Aorta (tissue), 5 donors: Measurements from ENCODE around the gene TRIM68. TPM values are rescaled to one million over a fixed set of nuclear protein-coding genes. Genes with fewer than 3 reads are reported as not detected.

Source experiments
- ATAC-seq: fragments of 200-7000 bp; cut with Tn5 transposase; one replicate; pipeline ENCODE4 v1.9.1; 2022; ENCODE audit warnings: moderate library complexity; ENCODE audit not compliant: low FRiP score
- DNase-seq, 2 donors: peaks; one replicate each; pipeline ENCODE4 v3.0.0-alpha.2; 2020
- H3K27ac ChIP-seq, 2 donors: one replicate each; pipeline ENCODE4 v1.5.1; 2013; ENCODE audit warnings: low read length in 2 of 2, mild to moderate bottlenecking in 2 of 2, moderate library complexity in 2 of 2, control low read depth in 1 of 2, inconsistent platforms in 1 of 2, low read depth in 1 of 2
- H3K27me3 ChIP-seq, 2 donors: one replicate each; pipeline ENCODE4 v1.6.1; 2013; ENCODE audit warnings: control low read depth in 1 of 2, low read length in 1 of 2, mild to moderate bottlenecking in 1 of 2, moderate library complexity in 1 of 2; ENCODE audit not compliant: insufficient read depth in 2 of 2, control insufficient read depth in 1 of 2
- H3K36me3 ChIP-seq, 2 donors: one replicate each; pipeline ENCODE4 v1.6.1; 2013; ENCODE audit warnings: control low read depth in 1 of 2, low read length in 1 of 2, mild to moderate bottlenecking in 1 of 2; ENCODE audit not compliant: insufficient read depth in 2 of 2, control insufficient read depth in 1 of 2
- H3K4me1 ChIP-seq, 2 donors: one replicate each; pipeline ENCODE4 v1.6.1; 2013; ENCODE audit warnings: low read length in 2 of 2, control low read depth in 1 of 2, mild to moderate bottlenecking in 1 of 2, moderate library complexity in 1 of 2; ENCODE audit not compliant: insufficient read depth in 2 of 2, control insufficient read depth in 1 of 2
- H3K4me3 ChIP-seq, 2 donors: one replicate each; pipeline ENCODE4 v1.5.1; 2013; ENCODE audit warnings: low read length in 2 of 2, control low read depth in 1 of 2, mild to moderate bottlenecking in 1 of 2
- H3K9me3 ChIP-seq: one replicate; pipeline ENCODE4 v1.6.1; 2013; ENCODE audit warnings: mild to moderate bottlenecking, low read length; ENCODE audit not compliant: control insufficient read depth
- WGBS, 2 donors: extraction: QIAGEN DNeasy Blood & Tissue Kit; methylation state at CpG; one replicate each; pipeline ENCODE4 v1.1.7; 2013; 5-methylcytosine and 5-hydroxymethylcytosine counted together
- intact Hi-C, 2 donors: fragments of 100-400 bp; cut with DNase I; formaldehyde crosslinking; loops; one replicate each; pipeline versions ENCODE4 v1.14.2 to v1.15.0; 2022
- polyA plus RNA-seq, 2 donors: library from polyadenylated mRNA; stranded (reverse); fragments of 200-250 nt; gene quantifications; one replicate each; pipeline ENCODE4 v1.2.3, GENCODE V29; 2013
- total RNA-seq, 2 donors: library from RNA; stranded (reverse); fragmentation: NEBNext Ultra II Directional; extraction: Animal tissue kit (Norgen Biotek cat#: 25700); gene quantifications; one replicate each; pipeline ENCODE4 v1.2.1, GENCODE V29; 2021
- donor health status: healthy with polysubstance abuse.
- donor health status: Bipolar disorder and iron deficiency.
- donor health status: DM: no; HTN: no; CAD: no.
- donor health status: DM: no; HTN: no; CAD: no.
- donor health status: DM: yes; HTN: yes; CAD: no.

Gene TRIM68
- total and polyA plus RNA-seq, 4 donors, result 3.9 to 14.5 (median 5.9) TPM

DNA sequence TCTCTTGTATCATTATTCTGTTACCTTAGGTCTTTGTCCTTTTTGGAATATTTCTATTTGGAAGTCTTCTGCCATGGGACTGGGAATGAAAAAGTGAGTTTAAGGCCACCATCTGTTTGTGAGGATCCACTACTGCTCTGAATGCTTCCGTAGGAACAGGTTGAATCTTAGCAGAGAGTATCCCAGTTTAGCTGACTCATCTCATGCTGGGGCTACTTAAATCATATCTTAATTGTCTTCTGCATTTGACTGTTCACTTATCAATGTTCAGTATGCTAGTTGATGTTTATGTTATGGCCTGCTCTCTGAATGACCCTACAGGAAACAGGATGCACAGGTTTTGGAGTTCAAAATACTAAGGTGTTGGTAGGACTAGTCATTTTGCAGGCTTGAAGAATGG lies 27.9 kb downstream of the TRIM68 start:
- no peaks in the 10 kb centered on the region for H3K4me1 ChIP-seq
- intact Hi-C loops, result no loop called here
- no peaks in the 10 kb centered on the region for H3K9me3 ChIP-seq
- ATAC-seq, result no peak
- H3K36me3 ChIP-seq, result no peaks in the 10 kb centered on the region
- no peak overlapping the region for H3K27ac ChIP-seq
- H3K4me3 ChIP-seq, result no peak overlapping the region
- DNase-seq, result no peak
- no peaks in the 10 kb centered on the region for H3K27me3 ChIP-seq
- 80 to 81% methylated on average over 1 of the region's 1 CpG for WGBS, 2 donors

DNA sequence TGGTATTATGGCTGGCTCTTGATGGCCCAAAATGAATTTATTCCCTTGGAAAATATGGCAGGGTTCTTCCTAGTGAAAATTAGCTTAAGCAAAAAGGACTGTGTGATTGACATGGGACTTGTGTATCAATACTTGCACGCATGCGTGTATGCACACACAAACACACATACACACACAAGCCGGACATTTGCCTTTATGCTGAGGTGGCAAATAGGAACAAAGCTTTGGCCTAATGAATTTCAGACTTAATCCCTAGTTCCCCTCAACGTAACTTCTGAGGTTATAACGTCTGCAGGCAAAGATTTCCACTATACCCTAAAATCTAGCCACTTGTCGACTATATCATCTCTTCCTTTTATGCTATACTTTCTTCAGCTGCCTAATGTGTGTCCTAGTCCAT lies 29.4 kb downstream of the TRIM68 start:
- ATAC-seq (no peak), DNase-seq (no peak)
- WGBS, 2 donors, result 35 to 55% methylated on average over 6 of the region's 6 CpGs
- Histone ChIP-seq H3K27ac (no peak overlapping the region), H3K4me3 (no peak overlapping the region), H3K9me3 (no peaks in the 10 kb centered on the region), H3K27me3 (no peaks in the 10 kb centered on the region), H3K4me1 (no peaks in the 10 kb centered on the region), H3K36me3 (no peaks in the 10 kb centered on the region)
- intact Hi-C loops, result no loop called here

DNA sequence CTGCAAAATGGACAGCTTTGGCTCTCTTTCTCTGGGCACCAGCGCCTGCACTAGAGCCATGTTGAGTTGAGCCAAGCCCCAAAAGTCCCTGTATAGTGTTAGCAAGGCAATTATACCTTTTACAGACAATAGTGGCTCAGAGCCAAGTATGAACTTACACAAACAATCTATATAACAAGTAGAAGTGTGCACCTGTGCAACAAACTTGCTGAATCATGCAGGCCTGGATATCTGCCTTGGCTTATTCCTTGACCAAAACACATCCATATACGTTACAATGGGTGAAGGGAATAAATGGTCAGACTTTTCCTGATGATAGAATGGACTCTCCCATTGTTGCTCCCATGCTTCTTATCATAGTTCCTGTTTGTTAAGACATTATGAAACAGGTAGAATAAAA lies 30.3 kb downstream of the TRIM68 start:
- Histone ChIP-seq H3K36me3 (no peaks in the 10 kb centered on the region), H3K9me3 (no peaks in the 10 kb centered on the region), H3K27me3 (no peaks in the 10 kb centered on the region), H3K4me3 (no peak overlapping the region), H3K27ac (no peak overlapping the region), H3K4me1 (no peaks in the 10 kb centered on the region)
- 75 to 85% methylated on average over 2 of the region's 2 CpGs for WGBS, 2 donors
- DNase-seq (no peak), ATAC-seq (no peak)
- intact Hi-C loops, result no loop called here

DNA sequence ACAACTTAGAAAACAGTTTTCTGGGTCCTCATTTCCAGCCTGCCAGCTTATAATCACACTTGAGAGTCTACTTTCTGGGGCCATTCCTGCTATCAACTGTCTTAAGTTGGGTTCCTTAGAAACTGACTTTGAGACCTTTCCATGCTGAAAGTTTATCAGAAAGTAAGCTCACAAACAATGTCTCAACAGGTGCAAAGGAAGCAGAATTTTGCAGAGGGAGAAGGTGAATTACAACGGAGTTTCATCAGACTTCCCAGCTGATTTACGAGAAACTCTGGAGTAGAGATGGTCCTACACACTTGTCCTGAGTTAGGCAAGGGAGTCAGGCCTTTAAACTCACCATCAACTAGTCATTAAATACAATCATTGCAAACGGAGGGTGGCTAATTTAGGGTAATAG lies 31.2 kb downstream of the TRIM68 start:
- Histone ChIP-seq H3K27ac (no peak overlapping the region), H3K4me1 (no peaks in the 10 kb centered on the region), H3K36me3 (no peaks in the 10 kb centered on the region), H3K9me3 (no peaks in the 10 kb centered on the region), H3K4me3 (no peak overlapping the region), H3K27me3 (no peaks in the 10 kb centered on the region)
- DNase-seq, result no peak
- 65 to 66% methylated on average over 3 of the region's 3 CpGs for WGBS, 2 donors
- intact Hi-C loops, result no loop called here
- ATAC-seq, result no peak

DNA sequence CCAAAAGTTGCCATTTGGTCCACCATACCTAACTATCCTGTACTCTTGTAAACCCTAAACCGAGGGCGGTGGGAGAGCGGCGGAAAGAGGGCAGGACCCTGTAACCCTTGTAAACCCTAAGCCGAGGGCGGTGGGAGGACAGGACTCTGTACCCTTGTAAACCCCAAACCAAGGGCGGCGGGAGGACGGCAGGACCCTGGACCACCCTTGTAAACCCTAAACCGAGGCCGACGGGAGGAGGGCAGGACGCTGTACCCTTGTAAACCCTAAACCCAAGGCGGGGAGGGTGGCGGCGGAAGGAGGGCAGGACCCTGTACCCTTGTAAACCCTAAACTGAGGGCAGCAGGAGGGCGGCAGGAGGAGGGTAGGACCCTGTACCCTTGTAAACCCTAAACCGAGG lies 39.0 kb downstream of the TRIM68 start:
- 90 to 94% methylated on average over 18 of the region's 18 CpGs for WGBS, 2 donors
- Histone ChIP-seq H3K4me1 (no peaks in the 10 kb centered on the region), H3K4me3 (no peak overlapping the region), H3K9me3 (no peaks in the 10 kb centered on the region), H3K36me3 (no peaks in the 10 kb centered on the region), H3K27ac (no peak overlapping the region), H3K27me3 (no peaks in the 10 kb centered on the region)
- no peak for DNase-seq
- peak; percentile 31 for ATAC-seq
- intact Hi-C loops, result no loop called here

DNA sequence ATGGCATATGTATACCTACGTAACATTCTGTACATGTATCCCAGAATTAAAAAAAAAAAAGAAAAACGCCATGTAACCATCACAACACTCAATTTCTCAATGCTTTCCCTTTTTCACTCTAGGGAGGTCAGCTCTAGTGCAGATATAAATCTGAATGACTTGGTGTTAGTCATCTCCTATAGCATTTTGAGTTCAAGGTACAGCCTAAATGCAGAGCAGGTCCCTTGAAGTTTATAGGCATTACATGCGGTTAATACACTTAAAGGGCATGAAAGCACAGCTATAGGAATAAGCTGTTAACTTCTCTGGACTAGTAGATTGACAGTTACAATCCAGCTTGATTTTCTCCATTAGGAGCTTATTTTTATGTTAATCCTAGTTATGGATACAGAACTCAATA lies 42.7 kb downstream of the TRIM68 start:
- Histone ChIP-seq H3K27ac (no peak overlapping the region), H3K36me3 (no peaks in the 10 kb centered on the region), H3K4me1 (no peaks in the 10 kb centered on the region), H3K27me3 (no peaks in the 10 kb centered on the region), H3K9me3 (no peaks in the 10 kb centered on the region), H3K4me3 (no peak overlapping the region)
- 83 to 95% methylated on average over 2 to 3 of the region's 3 CpGs for WGBS, 2 donors
- no peak for DNase-seq
- no peak for ATAC-seq
- intact Hi-C loops, result no loop called here

DNA sequence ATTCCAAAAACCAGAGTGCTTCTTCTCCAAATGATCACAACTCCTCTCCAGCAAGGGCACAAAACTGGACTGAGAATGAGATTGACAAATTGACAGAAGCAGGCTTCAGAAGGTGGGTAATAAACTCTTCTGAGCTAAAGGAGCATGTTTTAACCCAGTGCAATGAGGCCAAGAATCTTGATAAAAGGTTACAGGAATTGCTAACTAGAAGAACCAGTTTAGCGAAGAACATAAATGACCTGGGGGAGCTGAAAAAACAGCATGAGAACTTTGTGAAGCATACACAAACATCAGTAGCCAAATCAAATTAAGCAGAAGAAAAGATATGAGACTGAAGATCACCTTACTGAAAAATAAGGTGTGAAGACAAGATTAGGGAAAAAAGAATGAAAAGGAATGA lies 47.6 kb downstream of the TRIM68 start:
- Histone ChIP-seq H3K4me3 (no peak overlapping the region), H3K27me3 (no peaks in the 10 kb centered on the region), H3K9me3 (no peaks in the 10 kb centered on the region), H3K27ac (no peak overlapping the region), H3K36me3 (no peaks in the 10 kb centered on the region), H3K4me1 (no peaks in the 10 kb centered on the region)
- WGBS, 2 donors, result 94 to 95% methylated on average over 1 of the region's 1 CpG
- intact Hi-C loops, result no loop called here
- ATAC-seq (no peak), DNase-seq (no peak)

DNA sequence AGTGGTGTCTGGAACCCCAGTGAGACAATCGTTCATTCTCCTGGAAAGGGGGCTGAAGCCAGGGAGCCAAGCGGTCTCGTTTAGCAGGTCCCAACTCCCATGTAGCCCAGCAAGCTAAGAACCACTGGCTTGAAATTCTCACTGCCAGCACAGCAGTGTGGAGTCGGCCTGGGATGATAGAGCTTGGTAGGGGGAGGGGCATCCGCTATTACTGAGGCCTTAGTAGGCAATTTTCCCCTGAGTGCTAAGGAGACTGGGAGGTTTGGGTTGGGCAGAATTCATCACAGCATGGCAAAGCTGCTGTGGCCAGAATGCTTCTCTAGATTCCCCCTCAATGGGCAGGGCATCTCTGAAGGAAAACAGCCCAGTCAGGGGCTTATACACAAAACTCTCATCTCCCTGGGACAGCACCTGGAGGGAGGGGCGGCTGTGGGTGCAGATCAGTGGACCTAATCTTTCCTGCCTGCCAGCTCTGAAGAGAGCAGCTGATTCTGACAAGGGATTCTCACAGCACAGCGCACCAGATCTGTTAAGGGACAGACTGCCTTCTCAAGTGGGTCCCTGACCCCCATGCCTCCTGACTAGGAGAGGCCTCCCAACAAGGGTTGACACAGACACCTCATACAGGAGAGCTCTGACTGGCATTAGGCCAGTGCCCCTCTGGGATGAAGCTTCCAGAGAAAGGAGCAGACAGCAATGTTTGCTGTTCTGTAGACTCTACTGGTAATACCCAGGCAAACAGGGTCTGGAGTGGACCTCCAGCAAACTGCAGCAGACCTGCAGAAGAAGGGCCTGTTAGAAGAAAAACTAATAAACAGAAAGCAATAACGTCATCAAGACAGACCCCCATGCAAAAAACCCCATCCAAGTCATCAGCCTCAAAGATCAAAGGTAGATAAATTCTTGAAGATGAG lies 48.2 kb downstream of the TRIM68 start:
- DNase-seq, result no peak
- Histone ChIP-seq H3K9me3 (no peaks in the 10 kb centered on the region), H3K4me3 (no peak overlapping the region), H3K36me3 (no peaks in the 10 kb centered on the region), H3K27me3 (no peaks in the 10 kb centered on the region), H3K4me1 (no peaks in the 10 kb centered on the region), H3K27ac (no peak overlapping the region)
- WGBS, 2 donors, result 64 to 66% methylated on average over 8 of the region's 8 CpGs
- intact Hi-C loops, result no loop called here
- no peak for ATAC-seq

DNA sequence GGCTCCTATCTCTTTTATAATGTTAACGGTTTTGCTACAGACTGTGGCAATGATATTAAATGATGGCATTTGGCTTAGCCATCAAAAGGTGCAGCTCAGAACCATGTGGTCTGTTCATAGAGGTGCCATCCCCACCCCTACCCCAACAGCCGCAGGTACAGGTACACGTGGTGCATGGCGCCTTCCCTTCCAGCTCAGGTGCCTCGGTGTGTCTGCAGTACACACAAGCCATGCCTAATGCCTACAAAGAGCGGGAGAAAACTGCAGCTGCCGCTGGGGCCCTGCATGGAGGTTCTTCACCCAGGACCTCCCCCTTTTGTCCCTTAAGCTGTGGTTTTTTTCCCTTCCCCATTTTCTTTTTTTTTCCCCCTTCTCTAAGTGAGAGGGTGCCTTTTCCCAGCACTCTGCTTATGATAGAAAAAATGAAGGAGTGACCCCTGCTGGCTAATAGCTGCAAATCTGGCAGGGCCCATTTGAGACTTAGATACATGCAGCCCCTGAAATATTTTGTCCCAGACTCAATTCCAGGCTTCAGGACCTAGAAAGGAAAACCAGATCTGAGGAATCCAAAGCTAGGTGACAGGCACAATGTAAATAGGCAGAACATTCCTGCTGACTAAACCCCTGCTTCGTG lies 56.6 kb downstream of the TRIM68 start:
- H3K27ac ChIP-seq, result no peak overlapping the region
- ATAC-seq, result no peak
- intact Hi-C loops, result no loop called here

More for the DNA sequence above, 56.6 kb downstream of the TRIM68 start:
- Histone ChIP-seq H3K4me1 (no peaks in the 10 kb centered on the region), H3K27me3 (no peaks in the 10 kb centered on the region), H3K36me3 (no peaks in the 10 kb centered on the region), H3K4me3 (no peak overlapping the region), H3K9me3 (peaks cover 4% of the 10 kb centered on the region)
- no peak for DNase-seq
- WGBS, 2 donors, result 71 to 81% methylated on average over 8 of the region's 8 CpGs
